ENCODE measurements around the gene SMKR1.

SMKR1 gene

DNA sequence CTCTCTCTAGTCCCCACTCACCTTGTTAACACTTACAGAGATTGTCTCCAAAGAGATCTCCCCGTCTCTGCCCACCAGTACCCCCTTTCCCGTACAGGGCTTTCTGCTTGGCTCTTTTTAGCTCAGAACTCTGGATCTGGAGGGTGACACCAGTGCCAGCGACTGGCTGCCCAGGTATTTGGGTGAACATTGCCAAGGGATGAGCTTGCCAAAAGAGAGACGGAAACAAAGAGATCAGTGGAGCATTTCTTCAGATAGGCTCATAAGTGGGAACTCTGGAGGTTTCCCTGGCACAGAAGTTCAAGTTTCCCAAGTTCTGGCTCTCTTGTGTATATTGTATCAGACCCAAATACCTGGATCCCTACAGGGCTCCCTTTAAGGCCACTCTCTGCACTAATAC is 38.1 kb upstream of the SMKR1 start:
- no peaks in the 10 kb centered on the region for H3K9me3 ChIP-seq (ENCODE audit: control insufficient read depth, low read length)
- no peak overlapping the region for H3K4me3 ChIP-seq (ENCODE audit: low read depth, low read length)
- no peak overlapping the region for H2AFZ ChIP-seq
- no peak overlapping the region for H3K4me2 ChIP-seq (ENCODE audit: low read length)
- H3K27me3 ChIP-seq (ENCODE audit: control insufficient read depth, insufficient read depth, low read length) = no peaks in the 10 kb centered on the region
- H3K27ac ChIP-seq = no peak overlapping the region
- TF ChIP-seq, protein P1, sequence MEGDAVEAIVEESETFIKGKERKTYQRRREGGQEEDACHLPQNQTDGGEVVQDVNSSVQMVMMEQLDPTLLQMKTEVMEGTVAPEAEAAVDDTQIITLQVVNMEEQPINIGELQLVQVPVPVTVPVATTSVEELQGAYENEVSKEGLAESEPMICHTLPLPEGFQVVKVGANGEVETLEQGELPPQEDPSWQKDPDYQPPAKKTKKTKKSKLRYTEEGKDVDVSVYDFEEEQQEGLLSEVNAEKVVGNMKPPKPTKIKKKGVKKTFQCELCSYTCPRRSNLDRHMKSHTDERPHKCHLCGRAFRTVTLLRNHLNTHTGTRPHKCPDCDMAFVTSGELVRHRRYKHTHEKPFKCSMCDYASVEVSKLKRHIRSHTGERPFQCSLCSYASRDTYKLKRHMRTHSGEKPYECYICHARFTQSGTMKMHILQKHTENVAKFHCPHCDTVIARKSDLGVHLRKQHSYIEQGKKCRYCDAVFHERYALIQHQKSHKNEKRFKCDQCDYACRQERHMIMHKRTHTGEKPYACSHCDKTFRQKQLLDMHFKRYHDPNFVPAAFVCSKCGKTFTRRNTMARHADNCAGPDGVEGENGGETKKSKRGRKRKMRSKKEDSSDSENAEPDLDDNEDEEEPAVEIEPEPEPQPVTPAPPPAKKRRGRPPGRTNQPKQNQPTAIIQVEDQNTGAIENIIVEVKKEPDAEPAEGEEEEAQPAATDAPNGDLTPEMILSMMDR (IDR thresholded peaks at IDR 0.05) = no peak
- H3K4me1 ChIP-seq = no peaks in the 10 kb centered on the region
- no peaks in the 10 kb centered on the region for H3K36me3 ChIP-seq (ENCODE audit: control insufficient read depth, insufficient read depth, low read length)
- H3K79me2 ChIP-seq = no peaks in the 10 kb centered on the region
- H3K9ac ChIP-seq = no peak overlapping the region

DNA sequence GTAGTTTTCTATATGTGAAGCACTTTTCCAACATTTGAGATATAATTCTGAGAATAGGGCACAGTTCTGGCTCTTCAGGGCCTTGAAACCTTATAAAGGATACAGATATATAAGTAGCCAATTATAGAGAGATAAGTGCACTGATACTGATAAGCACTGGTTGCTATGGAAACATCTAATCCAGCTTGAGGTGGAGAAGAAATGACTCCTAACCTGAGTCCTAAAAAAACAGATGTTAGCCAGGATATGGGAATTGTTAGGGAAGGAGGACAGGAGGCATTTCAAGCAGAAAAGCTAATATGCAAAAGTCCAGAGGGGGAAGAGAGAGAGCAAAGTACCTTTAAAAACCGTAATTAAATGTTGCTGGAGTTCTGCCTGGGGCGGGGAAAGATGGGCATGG is 37.3 kb upstream of the SMKR1 start:
- Histone ChIP-seq H2AFZ (no peak overlapping the region), H3K36me3 (ENCODE audit: control insufficient read depth, insufficient read depth, low read length) (no peaks in the 10 kb centered on the region), H3K27me3 (ENCODE audit: control insufficient read depth, insufficient read depth, low read length) (no peaks in the 10 kb centered on the region), H3K9ac (no peak overlapping the region), H3K4me1 (no peaks in the 10 kb centered on the region), H3K27ac (no peak overlapping the region), H3K9me3 (ENCODE audit: control insufficient read depth, low read length) (no peaks in the 10 kb centered on the region), H3K4me2 (ENCODE audit: low read length) (no peak overlapping the region), H3K4me3 (ENCODE audit: low read depth, low read length) (no peak overlapping the region), H3K79me2 (no peaks in the 10 kb centered on the region)
- TF ChIP-seq, protein P1 (IDR thresholded peaks at IDR 0.05) = no peak

DNA sequence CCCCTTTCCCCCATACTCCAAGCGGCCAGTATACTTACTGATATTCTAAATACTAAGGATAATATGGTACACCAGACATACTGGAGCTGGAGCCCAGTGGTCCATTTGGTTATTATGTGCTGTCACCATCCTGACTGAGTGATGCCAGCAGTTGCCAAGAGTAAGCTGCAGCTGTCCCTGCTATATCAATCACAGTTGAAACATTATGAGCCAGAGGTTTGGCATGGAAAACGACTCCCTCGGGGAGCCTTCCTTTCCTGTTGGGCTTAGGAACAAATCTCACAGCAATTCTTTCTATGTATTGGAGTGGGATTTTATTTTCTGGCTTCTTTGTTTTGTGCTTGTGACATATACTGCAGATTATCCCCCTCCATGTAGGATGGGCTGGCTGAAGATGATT is 35.5 kb upstream of the SMKR1 start:
- H2AFZ ChIP-seq = no peak overlapping the region
- H3K79me2 ChIP-seq = no peaks in the 10 kb centered on the region
- no peak overlapping the region for H3K4me2 ChIP-seq (ENCODE audit: low read length)
- no peak overlapping the region for H3K4me3 ChIP-seq (ENCODE audit: low read depth, low read length)
- no peaks in the 10 kb centered on the region for H3K4me1 ChIP-seq
- H3K9ac ChIP-seq = no peak overlapping the region
- H3K27ac ChIP-seq = no peak overlapping the region
- TF ChIP-seq, protein P1 (IDR thresholded peaks at IDR 0.05) = no peak
- no peaks in the 10 kb centered on the region for H3K27me3 ChIP-seq (ENCODE audit: control insufficient read depth, insufficient read depth, low read length)
- no peaks in the 10 kb centered on the region for H3K36me3 ChIP-seq (ENCODE audit: control insufficient read depth, insufficient read depth, low read length)
- H3K9me3 ChIP-seq (ENCODE audit: control insufficient read depth, low read length) = no peaks in the 10 kb centered on the region

DNA sequence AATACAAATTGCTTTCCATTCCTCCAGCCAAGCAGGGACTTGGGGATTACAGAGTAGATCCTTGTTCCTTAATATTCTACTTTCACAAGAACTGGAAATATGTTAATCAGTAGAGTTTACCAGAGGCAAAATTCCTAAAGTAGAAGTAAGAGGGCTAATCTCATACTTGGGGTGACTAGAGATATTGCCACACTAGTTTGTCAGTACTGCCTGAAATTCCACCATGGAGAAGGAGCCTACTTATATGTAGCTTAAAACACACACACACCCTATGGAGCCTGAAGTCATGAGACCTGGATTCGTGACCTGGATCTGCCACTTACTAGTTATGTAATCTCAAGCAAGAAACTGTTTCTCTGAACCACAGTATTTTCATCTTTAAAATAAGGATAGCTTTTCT is 34.2 kb upstream of the SMKR1 start:
- Histone ChIP-seq H3K4me3 (ENCODE audit: low read depth, low read length) (no peak overlapping the region), H3K4me2 (ENCODE audit: low read length) (no peak overlapping the region), H3K79me2 (no peaks in the 10 kb centered on the region), H3K27ac (no peak overlapping the region), H3K4me1 (no peaks in the 10 kb centered on the region), H3K9me3 (ENCODE audit: control insufficient read depth, low read length) (no peaks in the 10 kb centered on the region), H3K27me3 (ENCODE audit: control insufficient read depth, insufficient read depth, low read length) (no peaks in the 10 kb centered on the region), H3K36me3 (ENCODE audit: control insufficient read depth, insufficient read depth, low read length) (no peaks in the 10 kb centered on the region), H3K9ac (no peak overlapping the region), H2AFZ (no peak overlapping the region)
- TF ChIP-seq, protein P1 (IDR thresholded peaks at IDR 0.05) = no peak

DNA sequence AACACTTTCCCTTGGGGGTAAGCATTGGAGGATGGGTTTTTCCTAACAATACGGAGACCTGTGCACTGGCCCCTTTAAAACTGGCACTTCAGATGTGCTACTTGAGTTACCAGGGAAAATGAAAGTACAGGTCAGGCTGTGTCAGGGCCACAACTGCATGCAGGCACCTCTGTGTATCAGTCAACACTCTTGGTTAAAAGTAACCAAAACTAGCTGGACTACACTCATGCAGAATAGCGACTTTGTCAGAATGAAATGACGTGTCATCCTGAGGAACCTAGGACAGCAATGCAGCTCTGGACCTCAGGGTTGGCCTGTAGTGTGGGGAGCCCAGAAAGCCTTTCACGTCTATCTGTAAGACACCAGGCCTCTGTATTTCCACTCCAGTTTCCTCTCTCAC is 33.8 kb upstream of the SMKR1 start:
- Histone ChIP-seq H3K4me3 (ENCODE audit: low read depth, low read length) (no peak overlapping the region), H3K4me1 (no peaks in the 10 kb centered on the region), H3K9me3 (ENCODE audit: control insufficient read depth, low read length) (no peaks in the 10 kb centered on the region), H3K36me3 (ENCODE audit: control insufficient read depth, insufficient read depth, low read length) (no peaks in the 10 kb centered on the region), H3K9ac (no peak overlapping the region), H3K4me2 (ENCODE audit: low read length) (no peak overlapping the region), H3K27me3 (ENCODE audit: control insufficient read depth, insufficient read depth, low read length) (no peaks in the 10 kb centered on the region), H3K27ac (no peak overlapping the region), H2AFZ (no peak overlapping the region), H3K79me2 (no peaks in the 10 kb centered on the region)
- TF ChIP-seq, protein P1 (IDR thresholded peaks at IDR 0.05) = no peak

Measured in parathyroid adenoma (tissue), 2 donors.